ENCODE data around the gene LAIR1. TPM values are rescaled to one million over a fixed set of nuclear protein-coding genes. Genes with fewer than 3 reads are reported as not detected.
"Not testable (repeated sequence)": the region's sequence is repeated elsewhere in the genome, so short reads cannot be mapped to it uniquely, and the experiment has no call there.

Gene LAIR1
- total and polyA plus RNA-seq, 11 donors: 2.9 to 102 (median 5.3) TPM

GRCh38 chr19:54380897-54381296 is 16.2 kb upstream of the LAIR1 start:
- intact Hi-C loops (cut with DNase I): no loop called here
- Histone ChIP-seq H3K4me1 (peaks cover 0 to 47% (median 0%) of the 10 kb centered on the region in 12 donors), H3K27ac (peak overlapping the region in 1 of 12 donors; percentile 87), H3K36me3 (no peaks in the 10 kb centered on the region), H3K27me3 (peaks cover 0 to 24% (median 0%) of the 10 kb centered on the region in 9 donors), H3K9me3 (no peaks in the 10 kb centered on the region), H3K4me3 (no peak overlapping the region)
- WGBS, 4 donors: 62 to 80% (median 72%) methylated on average over 2 of the region's 2 CpGs
- DNase-seq (no peak), ATAC-seq (no peak)
- TF ChIP-seq CTCF (IDR thresholded peaks at IDR 0.05) (no peak), POLR2A (IDR thresholded peaks at IDR 0.05) (no peak)

- intact Hi-C loops (cut with DNase I): no loop called here
- Histone ChIP-seq H3K4me3 (no peak overlapping the region), H3K4me1 (peaks cover 0 to 51% (median 0%) of the 10 kb centered on the region in 12 donors), H3K27me3 (peaks cover 0 to 32% (median 0%) of the 10 kb centered on the region in 9 donors), H3K9me3 (no peaks in the 10 kb centered on the region), H3K36me3 (no peaks in the 10 kb centered on the region), H3K27ac (peak overlapping the region in 5 of 12 donors; percentile 29 to 95 (median 48))
- 41 to 65% (median 52%) methylated on average over 5 of the region's 5 CpGs for WGBS, 4 donors
- DNase-seq (no peak), ATAC-seq (no peak)
- no peak for TF ChIP-seq POLR2A (IDR thresholded peaks at IDR 0.05)
- no peak for TF ChIP-seq CTCF (IDR thresholded peaks at IDR 0.05)
These were observed 14.5 kb upstream of the LAIR1 start for GRCh38 chr19:54379187-54379678.

- DNase-seq: no peak
- Histone ChIP-seq H3K27me3 (peaks cover 0 to 32% (median 0%) of the 10 kb centered on the region in 9 donors), H3K27ac (peak overlapping the region in 1 of 12 donors; percentile 90), H3K4me1 (peaks cover 0 to 62% (median 0%) of the 10 kb centered on the region in 12 donors), H3K4me3 (no peak overlapping the region), H3K9me3 (no peaks in the 10 kb centered on the region), H3K36me3 (no peaks in the 10 kb centered on the region)
- WGBS, 4 donors: 44 to 51% (median 48%) methylated on average over 11 of the region's 11 CpGs
- intact Hi-C loops (cut with DNase I): no loop called here
- ATAC-seq: no peak
- TF ChIP-seq CTCF (IDR thresholded peaks at IDR 0.05) (no peak), POLR2A (IDR thresholded peaks at IDR 0.05) (no peak)
These were observed 12.0 kb upstream of the LAIR1 start for GRCh38 chr19:54376610-54377285.

GRCh38 chr19:54375181-54375938 is 10.6 kb upstream of the LAIR1 start:
- intact Hi-C loops (cut with DNase I); H3K9me3 ChIP-seq; DNase-seq; H3K36me3 ChIP-seq: not testable (repeated sequence)
- Histone ChIP-seq H3K4me3 (peak overlapping the region in 2 of 12 donors; percentile 24 to 50), H3K27ac (peak overlapping the region in 4 of 12 donors; percentile 29 to 90 (median 46)), H3K4me1 (peaks cover 0 to 71% (median 0%) of the 10 kb centered on the region in 12 donors), H3K27me3 (peaks cover 0 to 27% (median 0%) of the 10 kb centered on the region in 9 donors)
- peak; percentile 10 to 64 (median 22) for ATAC-seq
- 78 to 89% (median 80%) methylated on average over 19 to 28 of the region's 28 CpGs for WGBS, 4 donors
